ENCODE measurements around the gene HSP90AA1.

DNA sequence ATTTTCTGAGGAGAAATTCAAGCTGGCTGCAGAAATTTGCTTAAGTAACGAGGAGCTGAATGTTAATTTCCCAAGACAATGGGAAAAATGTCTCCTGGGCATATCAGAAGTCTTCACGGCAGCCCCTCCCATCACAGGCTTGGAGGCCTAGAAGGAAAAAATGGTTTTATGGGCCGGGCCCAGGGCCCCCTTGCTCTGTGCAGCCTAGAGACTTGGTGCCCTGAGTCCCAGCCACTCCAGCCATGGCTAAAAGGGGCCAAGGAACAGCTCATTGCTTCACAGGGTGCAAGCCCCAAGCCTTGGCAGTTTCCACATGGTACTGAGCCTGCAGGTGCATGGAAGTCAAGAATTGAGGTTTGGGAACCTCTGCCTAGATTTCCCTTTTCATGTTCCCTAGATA, 24.3 kb upstream of the HSP90AA1 start:
- TF ChIP-seq, protein P1, sequence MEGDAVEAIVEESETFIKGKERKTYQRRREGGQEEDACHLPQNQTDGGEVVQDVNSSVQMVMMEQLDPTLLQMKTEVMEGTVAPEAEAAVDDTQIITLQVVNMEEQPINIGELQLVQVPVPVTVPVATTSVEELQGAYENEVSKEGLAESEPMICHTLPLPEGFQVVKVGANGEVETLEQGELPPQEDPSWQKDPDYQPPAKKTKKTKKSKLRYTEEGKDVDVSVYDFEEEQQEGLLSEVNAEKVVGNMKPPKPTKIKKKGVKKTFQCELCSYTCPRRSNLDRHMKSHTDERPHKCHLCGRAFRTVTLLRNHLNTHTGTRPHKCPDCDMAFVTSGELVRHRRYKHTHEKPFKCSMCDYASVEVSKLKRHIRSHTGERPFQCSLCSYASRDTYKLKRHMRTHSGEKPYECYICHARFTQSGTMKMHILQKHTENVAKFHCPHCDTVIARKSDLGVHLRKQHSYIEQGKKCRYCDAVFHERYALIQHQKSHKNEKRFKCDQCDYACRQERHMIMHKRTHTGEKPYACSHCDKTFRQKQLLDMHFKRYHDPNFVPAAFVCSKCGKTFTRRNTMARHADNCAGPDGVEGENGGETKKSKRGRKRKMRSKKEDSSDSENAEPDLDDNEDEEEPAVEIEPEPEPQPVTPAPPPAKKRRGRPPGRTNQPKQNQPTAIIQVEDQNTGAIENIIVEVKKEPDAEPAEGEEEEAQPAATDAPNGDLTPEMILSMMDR (conservative IDR thresholded peaks at IDR 0.05; ENCODE audit: low read length): no peak
- no peak for TF ChIP-seq EZH2phosphoT487 (IDR thresholded peaks at IDR 0.05; ENCODE audit: borderline replicate concordance)

All from Loucy (cell line).